Chondrocyte (in vitro differentiated cells): ENCODE measurements around the gene CTIF. TPM values are rescaled to one million over a fixed set of nuclear protein-coding genes. Genes with fewer than 3 reads are reported as not detected.
A peak's percentile ranks its signal among the peaks of the same experiment; 100 is the strongest.

Source experiments
- DNase-seq: peaks from one replicate; pipeline ENCODE4 v3.0.0; 2021; ENCODE audit warnings: mixed read lengths, low spot score
- H3K27ac Mint-ChIP-seq: one replicate; pipeline ENCODE4 v1.8.0; 2021; ENCODE audit warnings: mild to moderate bottlenecking, moderate library complexity, mixed read lengths; ENCODE audit not compliant: unreplicated experiment
- H3K27me3 Mint-ChIP-seq: 2 replicates; pipeline ENCODE4 v1.8.0; 2021; ENCODE audit warnings: low read depth, mixed read lengths
- H3K36me3 Mint-ChIP-seq: 2 replicates; pipeline ENCODE4 v1.8.0; 2021; ENCODE audit warnings: low read depth, mixed read lengths
- H3K4me1 Mint-ChIP-seq: 2 replicates; pipeline ENCODE4 v1.8.0; 2021; ENCODE audit warnings: low read depth, mild to moderate bottlenecking, mixed read lengths
- H3K4me3 Mint-ChIP-seq: one replicate; pipeline ENCODE4 v1.8.0; 2021; ENCODE audit warnings: mild to moderate bottlenecking, moderate library complexity, mixed read lengths; ENCODE audit not compliant: unreplicated experiment
- H3K9me3 Mint-ChIP-seq: 2 replicates; pipeline ENCODE4 v1.8.0; 2021; ENCODE audit warnings: low read depth, mixed read lengths
- total RNA-seq: library from RNA; stranded (reverse); gene quantifications from 3 replicates; pipeline ENCODE4 v1.2.1, GENCODE V29; 2021
- TF ChIP-seq, protein P1 (sequence below): fragments of 200-600 bp; sonication (generic); IDR thresholded peaks from 2 replicates; pipeline ENCODE4 v1.5.0; 2021; ENCODE audit warnings: antibody characterized with exemption, mild to moderate bottlenecking, moderate library complexity

Gene CTIF
- total RNA-seq, 1 donor from 2014 or later: 184 TPM

DNA sequence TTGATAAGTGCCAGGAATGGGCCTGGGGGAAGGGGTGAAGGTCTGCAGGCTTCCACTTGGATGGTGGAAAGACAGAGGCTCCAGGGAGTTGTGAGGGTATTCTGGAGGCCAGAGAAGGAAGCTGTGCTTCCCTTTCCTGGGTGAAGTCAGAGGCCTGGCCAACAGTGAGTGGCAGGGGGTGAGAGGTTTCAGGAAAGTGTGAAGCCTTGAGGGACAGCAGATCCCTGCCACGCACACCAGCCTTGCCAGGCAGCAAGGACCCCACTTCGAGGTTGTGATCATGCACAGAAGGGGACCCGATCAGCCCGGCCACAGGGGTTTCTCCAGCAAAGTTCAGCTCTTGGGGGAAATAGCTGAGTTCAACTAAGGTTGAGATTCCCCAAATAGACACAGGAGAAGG is 345.5 kb downstream of the CTIF start:
- no peaks in the 10 kb centered on the region for H3K27me3 Mint-ChIP-seq
- peaks cover 39% of the 10 kb centered on the region for H3K4me1 Mint-ChIP-seq
- H3K4me3 Mint-ChIP-seq: no peak overlapping the region
- TF ChIP-seq, protein P1, sequence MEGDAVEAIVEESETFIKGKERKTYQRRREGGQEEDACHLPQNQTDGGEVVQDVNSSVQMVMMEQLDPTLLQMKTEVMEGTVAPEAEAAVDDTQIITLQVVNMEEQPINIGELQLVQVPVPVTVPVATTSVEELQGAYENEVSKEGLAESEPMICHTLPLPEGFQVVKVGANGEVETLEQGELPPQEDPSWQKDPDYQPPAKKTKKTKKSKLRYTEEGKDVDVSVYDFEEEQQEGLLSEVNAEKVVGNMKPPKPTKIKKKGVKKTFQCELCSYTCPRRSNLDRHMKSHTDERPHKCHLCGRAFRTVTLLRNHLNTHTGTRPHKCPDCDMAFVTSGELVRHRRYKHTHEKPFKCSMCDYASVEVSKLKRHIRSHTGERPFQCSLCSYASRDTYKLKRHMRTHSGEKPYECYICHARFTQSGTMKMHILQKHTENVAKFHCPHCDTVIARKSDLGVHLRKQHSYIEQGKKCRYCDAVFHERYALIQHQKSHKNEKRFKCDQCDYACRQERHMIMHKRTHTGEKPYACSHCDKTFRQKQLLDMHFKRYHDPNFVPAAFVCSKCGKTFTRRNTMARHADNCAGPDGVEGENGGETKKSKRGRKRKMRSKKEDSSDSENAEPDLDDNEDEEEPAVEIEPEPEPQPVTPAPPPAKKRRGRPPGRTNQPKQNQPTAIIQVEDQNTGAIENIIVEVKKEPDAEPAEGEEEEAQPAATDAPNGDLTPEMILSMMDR: no peak
- no peaks in the 10 kb centered on the region for H3K9me3 Mint-ChIP-seq
- no peak overlapping the region for H3K27ac Mint-ChIP-seq
- DNase-seq: peak; percentile 49
- H3K36me3 Mint-ChIP-seq: no peaks in the 10 kb centered on the region

DNA sequence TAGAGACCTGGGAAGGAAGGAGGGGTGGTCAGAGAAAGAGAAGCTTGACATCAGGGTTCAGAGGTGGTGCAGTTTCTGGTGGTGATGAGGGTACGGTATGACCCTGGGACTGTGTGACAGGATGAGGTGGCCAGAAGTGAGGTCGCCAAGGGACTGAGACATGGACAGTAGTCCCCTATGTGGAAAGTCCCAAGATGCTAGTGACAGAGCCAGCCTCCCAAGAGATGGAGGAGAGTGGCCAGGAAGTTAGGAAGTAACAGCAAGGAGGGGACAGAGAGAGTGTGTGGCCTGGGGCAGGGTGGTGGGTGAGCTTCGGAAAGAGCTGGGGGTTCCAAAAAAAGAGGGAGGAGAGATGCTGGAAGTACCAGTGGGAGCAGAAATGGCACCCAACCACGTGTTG is 345.9 kb downstream of the CTIF start:
- no peak overlapping the region for H3K4me3 Mint-ChIP-seq

DNA sequence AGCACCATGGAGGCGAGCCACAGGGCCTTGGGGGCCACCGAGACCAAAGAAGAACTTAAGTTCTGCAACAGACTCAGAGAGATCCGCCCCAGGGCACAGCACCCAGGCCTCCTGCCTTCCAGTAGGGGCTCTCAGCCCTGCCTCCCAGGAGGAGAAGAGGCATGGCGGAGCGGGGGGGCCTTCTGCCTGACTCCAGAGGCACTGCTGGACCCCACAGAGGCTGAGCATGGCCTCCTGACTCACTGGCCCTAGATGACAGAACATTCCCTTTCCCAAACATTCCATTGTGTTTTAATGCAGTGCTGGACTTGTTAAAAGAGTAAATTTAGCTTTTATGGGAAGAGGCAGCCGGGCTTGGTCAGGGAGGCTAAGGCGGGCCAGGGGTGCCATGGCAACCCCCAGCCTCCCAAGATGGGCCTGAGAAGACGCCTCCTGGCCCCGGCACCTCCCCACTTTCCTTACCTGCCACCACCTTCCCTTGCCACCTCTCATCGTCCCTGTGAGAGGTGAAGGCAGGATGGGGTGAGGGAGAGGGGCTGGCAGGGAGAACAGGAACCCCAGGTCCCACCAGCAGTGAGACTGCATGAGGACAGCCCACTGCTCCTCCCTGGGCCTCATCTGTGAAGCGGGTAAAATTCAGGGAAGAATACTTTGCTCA is 346.6 kb downstream of the CTIF start:
- peak overlapping the region; percentile 67 for H3K27ac Mint-ChIP-seq
- DNase-seq: peak; percentile 84
- H3K36me3 Mint-ChIP-seq: no peaks in the 10 kb centered on the region
- peaks cover 49% of the 10 kb centered on the region for H3K4me1 Mint-ChIP-seq
- H3K4me3 Mint-ChIP-seq: no peak overlapping the region
- H3K9me3 Mint-ChIP-seq: no peaks in the 10 kb centered on the region
- no peaks in the 10 kb centered on the region for H3K27me3 Mint-ChIP-seq
- TF ChIP-seq, protein P1: no peak

More for the DNA sequence above, 345.9 kb downstream of the CTIF start:
- H3K36me3 Mint-ChIP-seq: no peaks in the 10 kb centered on the region
- TF ChIP-seq, protein P1: no peak
- peaks cover 43% of the 10 kb centered on the region for H3K4me1 Mint-ChIP-seq
- DNase-seq: peak; percentile 18
- no peaks in the 10 kb centered on the region for H3K27me3 Mint-ChIP-seq
- H3K9me3 Mint-ChIP-seq: no peaks in the 10 kb centered on the region
- peak overlapping the region; percentile 67 for H3K27ac Mint-ChIP-seq

DNA sequence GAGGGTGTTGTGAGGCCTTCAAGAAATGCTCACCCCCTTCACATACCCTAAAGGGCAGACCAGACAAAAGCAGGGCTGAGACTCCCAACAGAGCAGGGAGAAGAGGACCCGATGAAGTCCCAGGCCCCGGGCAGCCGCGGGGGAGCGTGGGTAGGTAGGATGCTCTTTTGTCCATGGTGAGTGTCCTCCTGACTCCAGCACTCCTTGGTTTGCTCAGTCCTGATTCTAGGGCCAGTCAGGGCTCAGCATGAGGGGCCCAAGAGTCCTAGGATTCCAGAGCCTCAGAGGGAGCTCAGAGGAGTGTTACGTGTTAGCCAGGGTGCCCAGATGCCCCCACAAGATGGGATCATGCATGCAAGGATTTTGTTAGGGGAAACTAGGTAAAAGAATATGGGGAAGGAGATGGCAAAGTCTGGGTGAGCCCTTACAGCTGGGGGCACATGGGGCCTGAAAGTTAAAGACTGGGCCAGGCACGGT is 347.1 kb downstream of the CTIF start:
- Mint-ChIP-seq H3K36me3 (no peaks in the 10 kb centered on the region), H3K27ac (no peak overlapping the region), H3K27me3 (no peaks in the 10 kb centered on the region), H3K4me3 (no peak overlapping the region), H3K9me3 (no peaks in the 10 kb centered on the region), H3K4me1 (peaks cover 53% of the 10 kb centered on the region)
- TF ChIP-seq, protein P1: no peak
- peak; percentile 66 for DNase-seq

DNA sequence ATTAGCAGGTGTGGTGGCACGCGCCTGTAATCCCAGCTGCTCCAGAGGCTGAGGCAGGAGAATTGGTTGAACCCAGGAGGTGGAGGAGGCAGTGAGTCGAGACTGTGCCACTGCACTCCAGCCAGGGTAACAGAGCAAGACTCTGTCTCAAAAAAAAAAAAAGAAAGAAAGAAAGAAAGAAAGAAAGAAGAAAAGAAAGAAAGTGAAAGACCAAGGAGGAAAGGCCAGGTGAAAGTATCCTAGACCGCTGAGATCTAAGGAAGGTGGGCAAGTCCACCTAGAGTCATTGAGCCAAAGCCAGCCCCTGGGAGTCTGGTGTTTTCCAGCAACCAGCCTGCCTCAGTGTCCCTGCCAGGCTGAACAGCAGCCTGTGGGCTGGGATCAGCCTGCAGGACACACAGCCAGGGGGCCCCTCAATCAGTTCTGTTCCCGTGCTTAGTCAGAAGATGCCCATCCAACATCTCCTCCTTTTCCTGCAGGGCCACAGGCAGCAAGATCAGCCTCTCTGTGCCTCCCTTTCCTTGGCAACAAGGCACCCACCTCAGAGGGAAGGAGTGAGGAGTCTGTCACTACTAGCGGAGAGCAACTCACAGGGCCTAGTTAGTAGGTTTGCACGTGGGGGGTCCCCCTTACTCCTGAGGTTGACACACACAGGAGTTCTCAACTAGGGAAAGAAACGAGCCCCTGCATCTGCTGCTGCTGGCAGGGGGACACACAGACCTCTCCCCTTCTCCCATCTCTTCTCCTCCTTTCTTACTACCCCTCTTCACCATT is 347.9 kb downstream of the CTIF start:
- H3K27me3 Mint-ChIP-seq: no peaks in the 10 kb centered on the region
- no peak overlapping the region for H3K4me3 Mint-ChIP-seq
- TF ChIP-seq, protein P1: no peak
- H3K4me1 Mint-ChIP-seq: peaks cover 53% of the 10 kb centered on the region
- peak; percentile 30 for DNase-seq
- H3K27ac Mint-ChIP-seq: no peak overlapping the region
- H3K36me3 Mint-ChIP-seq: no peaks in the 10 kb centered on the region
- H3K9me3 Mint-ChIP-seq: no peaks in the 10 kb centered on the region
